Sigmoid colon (tissue), 7 donors: ENCODE results near the gene TAMALIN. TPM values are rescaled to one million over a fixed set of nuclear protein-coding genes. Genes with fewer than 3 reads are reported as not detected.

ENCODE experiments used
- DNase-seq: peaks from one replicate; pipeline ENCODE4 v3.0.0-alpha.2; 2019
- H3K27ac ChIP-seq, 4 donors: fragments of 200-600 bp; sonication (generic); one replicate each; pipeline ENCODE4 v1.5.1; 2016 to 2019; ENCODE audit warnings: mild to moderate bottlenecking in 1 of 4
- H3K27me3 ChIP-seq, 3 donors: fragments of 200-600 bp; sonication (generic); one replicate each; pipeline ENCODE4 v1.5.1; 2019; ENCODE audit warnings: mild to moderate bottlenecking in 1 of 3
- H3K36me3 ChIP-seq, 4 donors: fragments of 200-600 bp; sonication (generic); one replicate each; pipeline ENCODE4 v1.5.1; 2016 to 2019
- H3K4me1 ChIP-seq, 4 donors: fragments of 200-600 bp; sonication (generic); one replicate each; pipeline ENCODE4 v1.5.1; 2017 to 2019
- H3K4me3 ChIP-seq, 4 donors: fragments of 200-600 bp; sonication (generic); one replicate each; pipeline ENCODE4 v1.5.1; 2017 to 2019; ENCODE audit warnings: mild to moderate bottlenecking in 2 of 4, moderate library complexity in 1 of 4
- H3K9me3 ChIP-seq, 4 donors: fragments of 200-600 bp in 3 of 4; sonication (generic) in 3 of 4; one replicate each; pipeline versions ENCODE4 v1.5.1 to v1.6.1; 2013 to 2019
- CTCF ChIP-seq, 4 experiments: fragments of 450-650 bp in 3 of 4; fragments of 200-600 bp in 1 of 4; IDR thresholded peaks; one replicate each; pipeline ENCODE4 v1.5.1; 2016 to 2019; ENCODE audit warnings: antibody characterized with exemption in 4 of 4, mild to moderate bottlenecking in 3 of 4, moderate library complexity in 2 of 4
- EP300 ChIP-seq, 4 donors: sonication (generic); formaldehyde crosslinking; IDR thresholded peaks; one replicate each; pipeline ENCODE4 v1.6.1; 2017; ENCODE audit warnings: antibody characterized with exemption in 4 of 4
- POLR2A ChIP-seq, 2 donors: fragments of 450-650 bp; IDR thresholded peaks; one replicate each; pipeline ENCODE4 v1.6.1; 2016; ENCODE audit warnings: antibody characterized with exemption in 2 of 2, mild to moderate bottlenecking in 2 of 2, moderate library complexity in 2 of 2
- POLR2AphosphoS5 ChIP-seq, 4 donors: sonication (generic); formaldehyde crosslinking; IDR thresholded peaks; one replicate each; pipeline ENCODE4 v1.6.1; 2017; ENCODE audit warnings: antibody characterized with exemption in 4 of 4
- WGBS, 2 donors: extraction: QIAGEN DNeasy Blood & Tissue Kit; methylation state at CpG; one replicate each; pipeline ENCODE4 v1.1.7; 2013; 5-methylcytosine and 5-hydroxymethylcytosine counted together
- intact Hi-C: fragments of 100-400 bp; cut with DNase I; formaldehyde crosslinking; loops from one replicate; pipeline ENCODE4 v1.15.1; 2023
- polyA plus RNA-seq, 3 donors: library from polyadenylated mRNA; stranded (reverse); fragments of 200-250 nt; gene quantifications; one replicate each; pipeline ENCODE4 v1.2.3, GENCODE V29; 2013
- total RNA-seq, 4 donors: library from RNA; depleted of rRNA; stranded (reverse); fragments of >200 nt; gene quantifications; one replicate each; pipeline ENCODE4 v1.1.0, GENCODE V29; 2016
- donor health status: healthy with polysubstance abuse.
- donor health status: Bipolar disorder and iron deficiency.
- donor health status: healthy.

Gene TAMALIN
- total and polyA plus RNA-seq, 7 donors, result 4.2 to 17.0 (median 9.4) TPM

- 1% methylated on average over 70 of the region's 70 CpGs for WGBS, 2 donors
- Histone ChIP-seq H3K4me1 (peaks cover 0 to 49% (median 47%) of the 10 kb centered on the region in 4 donors), H3K4me3 (peak overlapping the region; percentile 40 to 61 (median 54)), H3K27me3 (no peaks in the 10 kb centered on the region), H3K9me3 (no peaks in the 10 kb centered on the region), H3K36me3 (no peaks in the 10 kb centered on the region), H3K27ac (peak overlapping the region; percentile 41 to 90 (median 84))
- peak; percentile 94 for DNase-seq
- intact Hi-C loops, result loop anchor here (1.0 to 10.0 kb wide), 3 partner anchors 19 to 251 kb away; partner anchors contain the start of gene KRT86
- peak in 1 of 4 donors; percentile 5 for TF ChIP-seq POLR2AphosphoS5 (IDR thresholded peaks at IDR 0.05)
- no peak for TF ChIP-seq POLR2A (IDR thresholded peaks at IDR 0.05)
- peak; percentile 97 to 98 (median 98) for TF ChIP-seq CTCF (IDR thresholded peaks at IDR 0.05)
- TF ChIP-seq EP300 (IDR thresholded peaks at IDR 0.05), result no peak
Measured at GRCh38 chr12:52023182-52023975, 16.6 kb downstream of the TAMALIN start.

GRCh38 chr12:52023976-52024688, 17.4 kb downstream of the TAMALIN start:
- DNase-seq, result no peak
- TF ChIP-seq POLR2A (IDR thresholded peaks at IDR 0.05), result no peak
- TF ChIP-seq CTCF (IDR thresholded peaks at IDR 0.05), result peak in 1 of 4 experiments; percentile 14
- no peak for TF ChIP-seq EP300 (IDR thresholded peaks at IDR 0.05)
- TF ChIP-seq POLR2AphosphoS5 (IDR thresholded peaks at IDR 0.05), result no peak
- 19 to 25% methylated on average over 20 of the region's 20 CpGs for WGBS, 2 donors
- Histone ChIP-seq H3K36me3 (no peaks in the 10 kb centered on the region), H3K27ac (peak overlapping the region; percentile 80 to 90 (median 86)), H3K4me3 (peak overlapping the region; percentile 40 to 61 (median 54)), H3K27me3 (no peaks in the 10 kb centered on the region), H3K9me3 (no peaks in the 10 kb centered on the region), H3K4me1 (peaks cover 0 to 49% (median 47%) of the 10 kb centered on the region in 4 donors)
- intact Hi-C loops, result loop anchor here (1.0 to 10.0 kb wide), 3 partner anchors 20 to 251 kb away; partner anchors contain the start of gene KRT86

GRCh38 chr12:52024845-52025230, 18.1 kb downstream of the TAMALIN start:
- intact Hi-C loops, result loop anchor here (1.0 to 10.0 kb wide), 3 partner anchors 45 to 250 kb away; partner anchors contain the start of gene KRT86
- DNase-seq, result peak; percentile 79
- no peak for TF ChIP-seq CTCF (IDR thresholded peaks at IDR 0.05)
- TF ChIP-seq POLR2A (IDR thresholded peaks at IDR 0.05), result peak in 1 of 2 donors; percentile 36
- no peak for TF ChIP-seq EP300 (IDR thresholded peaks at IDR 0.05)
- TF ChIP-seq POLR2AphosphoS5 (IDR thresholded peaks at IDR 0.05), result peak in 2 of 4 donors; percentile 19 to 68
- H3K27ac ChIP-seq, result peak overlapping the region; percentile 80 to 90 (median 86)
- H3K27me3 ChIP-seq, result no peaks in the 10 kb centered on the region
- H3K9me3 ChIP-seq, result no peaks in the 10 kb centered on the region
- peak overlapping the region in 3 of 4 donors; percentile 31 to 40 (median 31) for H3K4me3 ChIP-seq
- H3K36me3 ChIP-seq, result no peaks in the 10 kb centered on the region
- WGBS, 2 donors, result 13 to 34% methylated on average over 15 of the region's 15 CpGs
- H3K4me1 ChIP-seq, result peaks cover 0 to 49% (median 47%) of the 10 kb centered on the region in 4 donors

GRCh38 chr12:52026263-52026662, 19.5 kb downstream of the TAMALIN start:
- Histone ChIP-seq H3K27me3 (no peaks in the 10 kb centered on the region), H3K27ac (peak overlapping the region; percentile 80 to 90 (median 86)), H3K36me3 (no peaks in the 10 kb centered on the region), H3K4me1 (peaks cover 0 to 49% (median 47%) of the 10 kb centered on the region in 4 donors), H3K4me3 (peak overlapping the region in 3 of 4 donors; percentile 31 to 40 (median 31)), H3K9me3 (no peaks in the 10 kb centered on the region)
- intact Hi-C loops, result loop anchor here (10.0 kb wide), 1 partner anchor 249 kb away; the partner anchor contains the start of gene KRT86
- 24 to 53% methylated on average over 5 of the region's 5 CpGs for WGBS, 2 donors
- DNase-seq, result no peak
- TF ChIP-seq POLR2AphosphoS5 (IDR thresholded peaks at IDR 0.05), result peak; percentile 34 to 68 (median 48)
- no peak for TF ChIP-seq CTCF (IDR thresholded peaks at IDR 0.05)
- TF ChIP-seq EP300 (IDR thresholded peaks at IDR 0.05), result peak; percentile 54 to 87 (median 64)
- TF ChIP-seq POLR2A (IDR thresholded peaks at IDR 0.05), result no peak
